ENCODE measurements around the gene RNF157. TPM values are rescaled to one million over a fixed set of nuclear protein-coding genes. Genes with fewer than 3 reads are reported as not detected.

Gene RNF157
- total RNA-seq, 1 experiment from 2014 or later = 11.2 TPM

DNA sequence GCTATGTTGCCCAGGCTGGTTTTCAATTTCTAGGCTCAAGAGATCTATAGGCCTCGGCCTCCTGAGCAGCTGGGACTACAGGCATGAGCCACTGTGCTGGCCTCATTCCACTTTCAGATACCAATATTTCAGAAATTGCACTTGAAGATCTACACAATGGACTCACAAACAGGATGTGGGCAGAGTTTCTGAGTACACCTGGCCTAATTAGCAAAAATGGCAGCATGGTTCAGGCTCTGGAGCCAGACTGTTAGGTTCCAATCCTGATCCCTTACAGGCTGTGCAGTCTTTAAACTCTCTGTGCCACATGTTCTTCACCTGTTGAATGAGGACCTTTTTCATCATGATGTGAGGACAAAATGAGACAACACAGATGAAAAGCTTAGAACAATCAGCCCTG, 32.2 kb downstream of the RNF157 start:
- H3K27ac Mint-ChIP-seq = no peak overlapping the region
- ChIA-PET POLR2A (interaction anchor here (0.6 kb wide), 1 partner anchor 228 kb away, joined by 11 read pairs; no protein-coding TSS in a partner anchor), CTCF (interaction anchor here (1.0 to 2.1 kb wide), 3 partner anchors 27 to 87 kb away, joined by 3 to 8 read pairs (median 7); no protein-coding TSS in a partner anchor)
- peaks cover 3% of the 10 kb centered on the region for H3K36me3 Mint-ChIP-seq
- no peak overlapping the region for H3K4me3 Mint-ChIP-seq
- H3K9me3 Mint-ChIP-seq = no peaks in the 10 kb centered on the region
- ATAC-seq (no peak), DNase-seq (ENCODE audit: low spot score) (no peak)
- H3K27me3 Mint-ChIP-seq (ENCODE audit: low read depth) = no peaks in the 10 kb centered on the region
- no peak for TF ChIP-seq ETV6 (CRISPR knock-in tag; IDR thresholded peaks at IDR 0.05)
- TF ChIP-seq, protein P1, sequence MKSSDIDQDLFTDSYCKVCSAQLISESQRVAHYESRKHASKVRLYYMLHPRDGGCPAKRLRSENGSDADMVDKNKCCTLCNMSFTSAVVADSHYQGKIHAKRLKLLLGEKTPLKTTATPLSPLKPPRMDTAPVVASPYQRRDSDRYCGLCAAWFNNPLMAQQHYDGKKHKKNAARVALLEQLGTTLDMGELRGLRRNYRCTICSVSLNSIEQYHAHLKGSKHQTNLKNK (CRISPR knock-in tag; IDR thresholded peaks at IDR 0.05) = no peak
- no peak for TF ChIP-seq ATF1 (CRISPR knock-in tag; IDR thresholded peaks at IDR 0.05)
- no peak for TF ChIP-seq ZNF232 (CRISPR knock-in tag; IDR thresholded peaks at IDR 0.05)
- TF ChIP-seq, protein P2, sequence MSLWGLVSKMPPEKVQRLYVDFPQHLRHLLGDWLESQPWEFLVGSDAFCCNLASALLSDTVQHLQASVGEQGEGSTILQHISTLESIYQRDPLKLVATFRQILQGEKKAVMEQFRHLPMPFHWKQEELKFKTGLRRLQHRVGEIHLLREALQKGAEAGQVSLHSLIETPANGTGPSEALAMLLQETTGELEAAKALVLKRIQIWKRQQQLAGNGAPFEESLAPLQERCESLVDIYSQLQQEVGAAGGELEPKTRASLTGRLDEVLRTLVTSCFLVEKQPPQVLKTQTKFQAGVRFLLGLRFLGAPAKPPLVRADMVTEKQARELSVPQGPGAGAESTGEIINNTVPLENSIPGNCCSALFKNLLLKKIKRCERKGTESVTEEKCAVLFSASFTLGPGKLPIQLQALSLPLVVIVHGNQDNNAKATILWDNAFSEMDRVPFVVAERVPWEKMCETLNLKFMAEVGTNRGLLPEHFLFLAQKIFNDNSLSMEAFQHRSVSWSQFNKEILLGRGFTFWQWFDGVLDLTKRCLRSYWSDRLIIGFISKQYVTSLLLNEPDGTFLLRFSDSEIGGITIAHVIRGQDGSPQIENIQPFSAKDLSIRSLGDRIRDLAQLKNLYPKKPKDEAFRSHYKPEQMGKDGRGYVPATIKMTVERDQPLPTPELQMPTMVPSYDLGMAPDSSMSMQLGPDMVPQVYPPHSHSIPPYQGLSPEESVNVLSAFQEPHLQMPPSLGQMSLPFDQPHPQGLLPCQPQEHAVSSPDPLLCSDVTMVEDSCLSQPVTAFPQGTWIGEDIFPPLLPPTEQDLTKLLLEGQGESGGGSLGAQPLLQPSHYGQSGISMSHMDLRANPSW (CRISPR knock-in tag; conservative IDR thresholded peaks at IDR 0.05; ENCODE audit: low read depth) = no peak
- no peak for TF ChIP-seq TEAD4 (CRISPR knock-in tag; IDR thresholded peaks at IDR 0.05)
- no peak for TF ChIP-seq ZNF671 (CRISPR knock-in tag; IDR thresholded peaks at IDR 0.05)
- TF ChIP-seq GTF2I (CRISPR knock-in tag; conservative IDR thresholded peaks at IDR 0.05) = no peak
- no peak for TF ChIP-seq MXD4 (CRISPR knock-in tag; IDR thresholded peaks at IDR 0.05; ENCODE audit: borderline replicate concordance)
- TF ChIP-seq, protein P3, sequence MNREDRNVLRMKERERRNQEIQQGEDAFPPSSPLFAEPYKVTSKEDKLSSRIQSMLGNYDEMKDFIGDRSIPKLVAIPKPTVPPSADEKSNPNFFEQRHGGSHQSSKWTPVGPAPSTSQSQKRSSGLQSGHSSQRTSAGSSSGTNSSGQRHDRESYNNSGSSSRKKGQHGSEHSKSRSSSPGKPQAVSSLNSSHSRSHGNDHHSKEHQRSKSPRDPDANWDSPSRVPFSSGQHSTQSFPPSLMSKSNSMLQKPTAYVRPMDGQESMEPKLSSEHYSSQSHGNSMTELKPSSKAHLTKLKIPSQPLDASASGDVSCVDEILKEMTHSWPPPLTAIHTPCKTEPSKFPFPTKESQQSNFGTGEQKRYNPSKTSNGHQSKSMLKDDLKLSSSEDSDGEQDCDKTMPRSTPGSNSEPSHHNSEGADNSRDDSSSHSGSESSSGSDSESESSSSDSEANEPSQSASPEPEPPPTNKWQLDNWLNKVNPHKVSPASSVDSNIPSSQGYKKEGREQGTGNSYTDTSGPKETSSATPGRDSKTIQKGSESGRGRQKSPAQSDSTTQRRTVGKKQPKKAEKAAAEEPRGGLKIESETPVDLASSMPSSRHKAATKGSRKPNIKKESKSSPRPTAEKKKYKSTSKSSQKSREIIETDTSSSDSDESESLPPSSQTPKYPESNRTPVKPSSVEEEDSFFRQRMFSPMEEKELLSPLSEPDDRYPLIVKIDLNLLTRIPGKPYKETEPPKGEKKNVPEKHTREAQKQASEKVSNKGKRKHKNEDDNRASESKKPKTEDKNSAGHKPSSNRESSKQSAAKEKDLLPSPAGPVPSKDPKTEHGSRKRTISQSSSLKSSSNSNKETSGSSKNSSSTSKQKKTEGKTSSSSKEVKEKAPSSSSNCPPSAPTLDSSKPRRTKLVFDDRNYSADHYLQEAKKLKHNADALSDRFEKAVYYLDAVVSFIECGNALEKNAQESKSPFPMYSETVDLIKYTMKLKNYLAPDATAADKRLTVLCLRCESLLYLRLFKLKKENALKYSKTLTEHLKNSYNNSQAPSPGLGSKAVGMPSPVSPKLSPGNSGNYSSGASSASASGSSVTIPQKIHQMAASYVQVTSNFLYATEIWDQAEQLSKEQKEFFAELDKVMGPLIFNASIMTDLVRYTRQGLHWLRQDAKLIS (CRISPR knock-in tag; IDR thresholded peaks at IDR 0.05; ENCODE audit: borderline replicate concordance) = no peak
- peaks cover 9% of the 10 kb centered on the region for H3K4me1 Mint-ChIP-seq

DNA sequence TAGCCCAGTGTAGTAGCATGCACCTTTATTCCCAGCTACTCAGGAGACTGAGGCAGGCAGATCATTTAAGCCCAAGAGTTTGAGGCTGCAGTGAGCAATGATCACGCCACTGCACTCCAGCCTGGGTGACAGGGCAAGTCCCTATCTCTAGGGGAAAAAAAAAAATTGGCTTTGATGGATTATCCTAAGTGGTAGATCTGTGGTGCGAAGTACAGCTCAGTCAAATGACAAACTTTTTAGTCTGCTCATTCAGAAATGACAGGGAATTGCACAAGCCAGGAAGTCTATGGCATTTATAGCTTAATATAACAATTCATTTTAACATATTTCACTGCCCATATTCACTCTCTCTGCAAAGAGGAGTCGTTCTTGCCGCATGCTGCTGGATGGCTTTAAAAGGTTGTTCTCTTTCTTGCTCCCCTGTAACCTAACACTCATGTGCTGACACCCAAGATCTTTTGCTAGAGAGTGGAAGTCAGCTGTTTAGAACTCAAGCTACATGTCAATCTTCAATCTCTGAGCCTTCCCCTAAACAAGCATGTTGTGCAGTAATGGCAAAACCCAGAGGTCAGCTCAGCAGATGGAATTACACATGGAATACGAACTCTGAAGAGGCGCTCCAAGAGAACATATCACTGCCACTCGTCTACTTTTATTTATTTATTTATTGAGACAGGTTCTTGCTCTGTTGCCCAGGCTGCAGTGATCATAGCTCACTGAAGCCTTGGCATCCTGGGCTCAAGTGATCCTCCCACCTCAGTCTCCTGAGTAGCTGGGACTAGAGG, 32.8 kb downstream of the RNF157 start:
- H3K4me3 Mint-ChIP-seq = no peak overlapping the region
- H3K36me3 Mint-ChIP-seq = peaks cover 3% of the 10 kb centered on the region
- H3K9me3 Mint-ChIP-seq = no peaks in the 10 kb centered on the region
- POLR2A ChIA-PET = interaction anchor here (0.6 kb wide), 1 partner anchor 227 kb away, joined by 11 read pairs; no protein-coding TSS in a partner anchor
- DNase-seq (ENCODE audit: low spot score) (no peak), ATAC-seq (no peak)
- H3K4me1 Mint-ChIP-seq = peaks cover 3% of the 10 kb centered on the region
- H3K27me3 Mint-ChIP-seq (ENCODE audit: low read depth) = no peaks in the 10 kb centered on the region
- CTCF ChIA-PET = interaction anchor here (1.0 to 2.1 kb wide), 5 partner anchors 26 to 207 kb away, joined by 3 to 7 read pairs (median 3); partner anchors contain the start of gene CDK3
- H3K27ac Mint-ChIP-seq = no peak overlapping the region
- TF ChIP-seq, protein P4, sequence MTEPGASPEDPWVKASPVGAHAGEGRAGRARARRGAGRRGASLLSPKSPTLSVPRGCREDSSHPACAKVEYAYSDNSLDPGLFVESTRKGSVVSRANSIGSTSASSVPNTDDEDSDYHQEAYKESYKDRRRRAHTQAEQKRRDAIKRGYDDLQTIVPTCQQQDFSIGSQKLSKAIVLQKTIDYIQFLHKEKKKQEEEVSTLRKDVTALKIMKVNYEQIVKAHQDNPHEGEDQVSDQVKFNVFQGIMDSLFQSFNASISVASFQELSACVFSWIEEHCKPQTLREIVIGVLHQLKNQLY (CRISPR knock-in tag; IDR thresholded peaks at IDR 0.05) = no peak
- TF ChIP-seq JUN (CRISPR knock-in tag; IDR thresholded peaks at IDR 0.05) (no peak), NFE2L1 (CRISPR knock-in tag; IDR thresholded peaks at IDR 0.05) (no peak), ZNF263 (CRISPR knock-in tag; IDR thresholded peaks at IDR 0.05; ENCODE audit: low read depth) (no peak), ZNF671 (CRISPR knock-in tag; IDR thresholded peaks at IDR 0.05) (no peak), CBFB (CRISPR knock-in tag; IDR thresholded peaks at IDR 0.05; ENCODE audit: low read depth) (no peak), GTF2I (CRISPR knock-in tag; conservative IDR thresholded peaks at IDR 0.05) (no peak), ZNF138 (CRISPR knock-in tag; conservative IDR thresholded peaks at IDR 0.05) (no peak), TCF7 (CRISPR knock-in tag; IDR thresholded peaks at IDR 0.05; ENCODE audit: low read depth) (no peak)
- TF ChIP-seq, protein P1 (CRISPR knock-in tag; IDR thresholded peaks at IDR 0.05) = no peak
- TF ChIP-seq, protein P5, sequence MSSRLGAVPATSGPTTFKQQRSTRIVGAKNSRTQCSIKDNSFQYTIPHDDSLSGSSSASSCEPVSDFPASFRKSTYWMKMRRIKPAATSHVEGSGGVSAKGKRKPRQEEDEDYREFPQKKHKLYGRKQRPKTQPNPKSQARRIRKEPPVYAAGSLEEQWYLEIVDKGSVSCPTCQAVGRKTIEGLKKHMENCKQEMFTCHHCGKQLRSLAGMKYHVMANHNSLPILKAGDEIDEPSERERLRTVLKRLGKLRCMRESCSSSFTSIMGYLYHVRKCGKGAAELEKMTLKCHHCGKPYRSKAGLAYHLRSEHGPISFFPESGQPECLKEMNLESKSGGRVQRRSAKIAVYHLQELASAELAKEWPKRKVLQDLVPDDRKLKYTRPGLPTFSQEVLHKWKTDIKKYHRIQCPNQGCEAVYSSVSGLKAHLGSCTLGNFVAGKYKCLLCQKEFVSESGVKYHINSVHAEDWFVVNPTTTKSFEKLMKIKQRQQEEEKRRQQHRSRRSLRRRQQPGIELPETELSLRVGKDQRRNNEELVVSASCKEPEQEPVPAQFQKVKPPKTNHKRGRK (CRISPR knock-in tag; IDR thresholded peaks at IDR 0.05; ENCODE audit: borderline replicate concordance) = no peak
- TF ChIP-seq, protein P6, sequence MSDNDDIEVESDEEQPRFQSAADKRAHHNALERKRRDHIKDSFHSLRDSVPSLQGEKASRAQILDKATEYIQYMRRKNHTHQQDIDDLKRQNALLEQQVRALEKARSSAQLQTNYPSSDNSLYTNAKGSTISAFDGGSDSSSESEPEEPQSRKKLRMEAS (CRISPR knock-in tag; IDR thresholded peaks at IDR 0.05) = no peak
- TF ChIP-seq, protein P7, sequence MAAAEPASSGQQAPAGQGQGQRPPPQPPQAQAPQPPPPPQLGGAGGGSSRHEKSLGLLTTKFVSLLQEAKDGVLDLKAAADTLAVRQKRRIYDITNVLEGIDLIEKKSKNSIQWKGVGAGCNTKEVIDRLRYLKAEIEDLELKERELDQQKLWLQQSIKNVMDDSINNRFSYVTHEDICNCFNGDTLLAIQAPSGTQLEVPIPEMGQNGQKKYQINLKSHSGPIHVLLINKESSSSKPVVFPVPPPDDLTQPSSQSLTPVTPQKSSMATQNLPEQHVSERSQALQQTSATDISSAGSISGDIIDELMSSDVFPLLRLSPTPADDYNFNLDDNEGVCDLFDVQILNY (CRISPR knock-in tag; IDR thresholded peaks at IDR 0.05) = no peak
